H9 (cell line): Measurements from ENCODE around the gene TRPC4AP. TPM values are rescaled to one million over a fixed set of nuclear protein-coding genes. Genes with fewer than 3 reads are reported as not detected.

Experiments
- DNase-seq: peaks from one replicate; pipeline ENCODE4 v3.0.0-alpha.2; 2017
- H2AFZ ChIP-seq: one replicate; pipeline ENCODE4 v1.6.1; 2013; ENCODE audit warnings: mild to moderate bottlenecking, low read length, control low read depth, moderate library complexity
- H2AK5ac ChIP-seq: 2 replicates; pipeline ENCODE4 v1.6.1; 2013; ENCODE audit warnings: low read length, control low read depth, mixed read lengths; ENCODE audit not compliant: insufficient read length
- H2BK120ac ChIP-seq: one replicate; pipeline ENCODE4 v1.6.1; 2013; ENCODE audit warnings: low read depth, mild to moderate bottlenecking, low read length, control low read depth, inconsistent platforms; ENCODE audit not compliant: poor library complexity, severe bottlenecking
- H2BK12ac ChIP-seq: 2 replicates; pipeline ENCODE4 v1.6.1; 2013; ENCODE audit warnings: low read length, control low read depth, mixed read lengths, low read depth; ENCODE audit not compliant: insufficient read length
- H2BK15ac ChIP-seq: 2 replicates; pipeline ENCODE4 v1.6.1; 2013; ENCODE audit warnings: low read depth, low read length, control low read depth
- H2BK20ac ChIP-seq: one replicate; pipeline ENCODE4 v1.6.1; 2013; ENCODE audit warnings: low read depth, mild to moderate bottlenecking, low read length, control low read depth, inconsistent platforms; ENCODE audit not compliant: poor library complexity, severe bottlenecking
- H2BK5ac ChIP-seq: 2 replicates; pipeline ENCODE4 v1.6.1; 2013; ENCODE audit warnings: low read length, control low read depth, mixed read lengths; ENCODE audit not compliant: insufficient read length
- H3K14ac ChIP-seq: 2 replicates; pipeline ENCODE4 v1.6.1; 2013; ENCODE audit warnings: low read length, control low read depth; ENCODE audit not compliant: insufficient read depth
- H3K18ac ChIP-seq: 2 replicates; pipeline ENCODE4 v1.6.1; 2013; ENCODE audit warnings: low read depth, mild to moderate bottlenecking, mixed read lengths, low read length, control low read depth; ENCODE audit not compliant: insufficient read length
- H3K23ac ChIP-seq: 2 replicates; pipeline ENCODE4 v1.6.1; 2013; ENCODE audit warnings: low read length, control low read depth, mixed read lengths, low read depth; ENCODE audit not compliant: insufficient read length
- H3K23me2 ChIP-seq: 2 replicates; pipeline ENCODE4 v1.6.1; 2013; ENCODE audit warnings: low read depth, mild to moderate bottlenecking, mixed read lengths, low read length, control low read depth; ENCODE audit not compliant: insufficient read length, poor library complexity, severe bottlenecking
- H3K27ac ChIP-seq: 2 replicates; pipeline ENCODE4 v1.5.1; 2013; ENCODE audit warnings: low read length, control low read depth, mixed read lengths, low read depth; ENCODE audit not compliant: insufficient read length
- H3K27me3 ChIP-seq: 2 replicates; pipeline ENCODE4 v1.6.1; 2013; ENCODE audit warnings: low read length, control low read depth, inconsistent platforms; ENCODE audit not compliant: insufficient read depth
- H3K4ac ChIP-seq: 2 replicates; pipeline ENCODE4 v1.6.1; 2013; ENCODE audit warnings: low read depth, mild to moderate bottlenecking, control low read depth, inconsistent platforms, low read length, moderate library complexity
- H3K4me1 ChIP-seq: 2 replicates; pipeline ENCODE4 v1.6.1; 2013; ENCODE audit warnings: low read length, control low read depth, inconsistent platforms; ENCODE audit not compliant: insufficient read depth
- H3K4me2 ChIP-seq: 2 replicates; pipeline ENCODE4 v1.6.1; 2013; ENCODE audit warnings: low read length, control low read depth, mixed read lengths; ENCODE audit not compliant: insufficient read length, insufficient read depth
- H3K56ac ChIP-seq: 2 replicates; pipeline ENCODE4 v1.6.1; 2013; ENCODE audit warnings: low read depth, mild to moderate bottlenecking, mixed read lengths, low read length, control low read depth; ENCODE audit not compliant: insufficient read length
- H3K79me1 ChIP-seq: 2 replicates; pipeline ENCODE4 v1.6.1; 2013; ENCODE audit warnings: low read depth, mild to moderate bottlenecking, moderate library complexity, low read length, control low read depth, inconsistent platforms; ENCODE audit not compliant: insufficient read depth, poor library complexity, severe bottlenecking
- H3K79me2 ChIP-seq: 2 replicates; pipeline ENCODE4 v1.6.1; 2013; ENCODE audit warnings: low read length, control low read depth, inconsistent platforms; ENCODE audit not compliant: insufficient read depth
- H3K9ac ChIP-seq: 2 replicates; pipeline ENCODE4 v1.6.1; 2013; ENCODE audit warnings: low read length, control low read depth, mixed read lengths; ENCODE audit not compliant: insufficient read length; ENCODE audit errors: extremely low read depth
- H3K9me3 ChIP-seq: one replicate; pipeline ENCODE4 v1.6.1; 2013; ENCODE audit warnings: low read depth, low read length, inconsistent platforms; ENCODE audit not compliant: control insufficient read depth
- H3T11ph ChIP-seq: one replicate; pipeline ENCODE4 v1.6.1; 2013; ENCODE audit warnings: mild to moderate bottlenecking, low read length, control low read depth, inconsistent platforms
- H4K20me1 ChIP-seq: one replicate; pipeline ENCODE4 v1.6.1; 2013; ENCODE audit not compliant: control insufficient read depth, insufficient read length, insufficient read depth
- H4K5ac ChIP-seq: 2 replicates; pipeline ENCODE4 v1.6.1; 2013; ENCODE audit warnings: low read depth, mild to moderate bottlenecking, mixed read lengths, low read length, control low read depth; ENCODE audit not compliant: insufficient read length
- H4K8ac ChIP-seq: replicated peaks from 2 replicates; pipeline ENCODE4 v1.6.1; 2013; ENCODE audit warnings: low read length, control low read depth, mixed read lengths, low read depth; ENCODE audit not compliant: insufficient read length
- H4K91ac ChIP-seq: 2 replicates; pipeline ENCODE4 v1.6.1; 2013; ENCODE audit warnings: low read depth, mild to moderate bottlenecking, moderate library complexity, mixed read lengths, low read length, control low read depth; ENCODE audit not compliant: insufficient read length
- H3K27ac Mint-ChIP-seq, 3 experiments: 2 replicates in 2 of 3; 3 replicates in 1 of 3; pipeline ENCODE4 v1.8.0; 2020 to 2021; ENCODE audit warnings: mixed read lengths in 3 of 3, mild to moderate bottlenecking in 1 of 3, moderate library complexity in 1 of 3
- H3K27me3 Mint-ChIP-seq: 2 replicates; pipeline ENCODE4 v1.8.0; 2021; ENCODE audit warnings: low read depth, mild to moderate bottlenecking, moderate library complexity, mixed read lengths
- H3K36me3 Mint-ChIP-seq, 3 experiments: 2 replicates in 2 of 3; 3 replicates in 1 of 3; pipeline ENCODE4 v1.8.0; 2020 to 2021; ENCODE audit warnings: low read depth in 3 of 3, mixed read lengths in 3 of 3; ENCODE audit not compliant: insufficient read depth in 1 of 3
- H3K4me1 Mint-ChIP-seq, 2 experiments: 2 replicates each; pipeline ENCODE4 v1.8.0; 2020; ENCODE audit warnings: mixed read lengths in 2 of 2
- H3K4me3 Mint-ChIP-seq, 2 experiments: 2 replicates in 1 of 2; 3 replicates in 1 of 2; pipeline ENCODE4 v1.8.0; 2020 to 2021; ENCODE audit warnings: mild to moderate bottlenecking in 2 of 2, mixed read lengths in 2 of 2, moderate library complexity in 1 of 2
- H3K9me3 Mint-ChIP-seq, 2 experiments: 2 replicates in 1 of 2; 3 replicates in 1 of 2; pipeline ENCODE4 v1.8.0; 2020; ENCODE audit warnings: mild to moderate bottlenecking in 2 of 2, mixed read lengths in 2 of 2, moderate library complexity in 1 of 2
- total RNA-seq: library from RNA; stranded (reverse); gene quantifications from 2 replicates; pipeline ENCODE4 v1.2.1, GENCODE V29; 2021
- TF ChIP-seq, protein P1 (sequence below): fragments of 200-600 bp; sonication (generic); conservative IDR thresholded peaks from 3 replicates; pipeline ENCODE4 v1.8.0; 2021; ENCODE audit warnings: antibody characterized with exemption, mild to moderate bottlenecking

TRPC4AP gene
- total RNA-seq, 1 experiment from 2014 or later: 93.9 TPM

DNA sequence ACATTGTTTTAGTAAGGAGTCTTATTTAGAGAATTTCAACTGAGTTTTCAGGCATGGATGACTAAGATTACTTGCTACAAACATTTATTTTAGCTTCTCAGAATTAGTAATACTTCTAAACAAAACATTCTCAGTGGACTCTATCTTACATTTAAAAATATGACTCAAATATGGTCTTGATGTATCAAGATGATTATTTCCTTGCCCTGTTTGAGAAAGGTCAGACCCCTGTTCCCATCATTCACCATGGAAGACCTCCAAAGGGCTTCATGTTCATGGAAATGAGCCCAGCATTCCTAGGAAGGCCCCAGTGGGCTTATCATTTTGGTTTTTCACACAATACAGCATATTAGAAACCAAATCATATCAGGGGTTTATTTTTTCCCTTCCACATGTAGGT, 24.6 kb upstream of the TRPC4AP start:
- Histone ChIP-seq H2AK5ac (no peak overlapping the region), H4K91ac (no peak overlapping the region), H4K20me1 (no peaks in the 10 kb centered on the region), H2BK5ac (no peak overlapping the region), H3K9ac (no peak overlapping the region), H3K23ac (no peak overlapping the region), H2AFZ (no peak overlapping the region), H3K4ac (no peak overlapping the region), H2BK20ac (no peak overlapping the region), H3T11ph (no peak overlapping the region), H3K79me1 (no peaks in the 10 kb centered on the region), H3K56ac (no peak overlapping the region), H2BK15ac (no peak overlapping the region), H3K4me2 (no peak overlapping the region), H3K23me2 (no peaks in the 10 kb centered on the region), H2BK120ac (no peak overlapping the region), H3K27ac (no peak overlapping the region), H3K27me3 (no peaks in the 10 kb centered on the region), H3K9me3 (no peaks in the 10 kb centered on the region), H3K18ac (no peak overlapping the region), H4K5ac (no peak overlapping the region), H4K8ac (no peak overlapping the region), H2BK12ac (no peak overlapping the region), H3K79me2 (no peaks in the 10 kb centered on the region), H3K4me1 (no peaks in the 10 kb centered on the region), H3K14ac (no peak overlapping the region)
- DNase-seq: no peak
- Mint-ChIP-seq H3K4me1 (no peaks in the 10 kb centered on the region), H3K9me3 (no peaks in the 10 kb centered on the region), H3K4me3 (no peak overlapping the region), H3K27ac (peak overlapping the region in 1 of 3 experiments; percentile 70; a peak in 2 of 7 replicates), H3K27me3 (no peaks in the 10 kb centered on the region), H3K36me3 (peaks cover 6 to 58% (median 49%) of the 10 kb centered on the region in 3 experiments; a peak in 6 of 7 replicates)
- TF ChIP-seq, protein P1, sequence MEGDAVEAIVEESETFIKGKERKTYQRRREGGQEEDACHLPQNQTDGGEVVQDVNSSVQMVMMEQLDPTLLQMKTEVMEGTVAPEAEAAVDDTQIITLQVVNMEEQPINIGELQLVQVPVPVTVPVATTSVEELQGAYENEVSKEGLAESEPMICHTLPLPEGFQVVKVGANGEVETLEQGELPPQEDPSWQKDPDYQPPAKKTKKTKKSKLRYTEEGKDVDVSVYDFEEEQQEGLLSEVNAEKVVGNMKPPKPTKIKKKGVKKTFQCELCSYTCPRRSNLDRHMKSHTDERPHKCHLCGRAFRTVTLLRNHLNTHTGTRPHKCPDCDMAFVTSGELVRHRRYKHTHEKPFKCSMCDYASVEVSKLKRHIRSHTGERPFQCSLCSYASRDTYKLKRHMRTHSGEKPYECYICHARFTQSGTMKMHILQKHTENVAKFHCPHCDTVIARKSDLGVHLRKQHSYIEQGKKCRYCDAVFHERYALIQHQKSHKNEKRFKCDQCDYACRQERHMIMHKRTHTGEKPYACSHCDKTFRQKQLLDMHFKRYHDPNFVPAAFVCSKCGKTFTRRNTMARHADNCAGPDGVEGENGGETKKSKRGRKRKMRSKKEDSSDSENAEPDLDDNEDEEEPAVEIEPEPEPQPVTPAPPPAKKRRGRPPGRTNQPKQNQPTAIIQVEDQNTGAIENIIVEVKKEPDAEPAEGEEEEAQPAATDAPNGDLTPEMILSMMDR: no peak
